ENCODE results near the gene ERO1A. TPM values are rescaled to one million over a fixed set of nuclear protein-coding genes. Genes with fewer than 3 reads are reported as not detected.
A peak's percentile ranks its signal among the peaks of the same experiment; 100 is the strongest.

Gene ERO1A
- total RNA-seq, 1 donor from 2014 or later, result 47.8 TPM

GRCh38 chr14:52701223-52701622 is 5.9 kb upstream of the ERO1A start:
- no peak for DNase-seq (ENCODE audit: low read depth)

GRCh38 chr14:52700701-52701172 is 5.4 kb upstream of the ERO1A start:
- DNase-seq (ENCODE audit: low read depth), result no peak

GRCh38 chr14:52694761-52695480 is 437 bp downstream of the ERO1A start:
- DNase-seq (ENCODE audit: low read depth), result peak; percentile 32

- no peak for DNase-seq (ENCODE audit: low read depth)
These were observed 1.8 kb downstream of the ERO1A start for GRCh38 chr14:52693532-52693931.

- no peak for DNase-seq (ENCODE audit: low read depth)
These were observed 2.3 kb downstream of the ERO1A start for GRCh38 chr14:52693036-52693435.

- no peak for DNase-seq (ENCODE audit: low read depth)
These were observed 3.0 kb downstream of the ERO1A start for GRCh38 chr14:52692248-52692962.

- DNase-seq (ENCODE audit: low read depth), result no peak
These were observed 4.2 kb downstream of the ERO1A start for GRCh38 chr14:52690983-52691760.

- DNase-seq (ENCODE audit: low read depth), result no peak
These were observed 9.2 kb downstream of the ERO1A start for GRCh38 chr14:52686176-52686575.

- no peak for DNase-seq (ENCODE audit: low read depth)
These were observed 11.3 kb downstream of the ERO1A start for GRCh38 chr14:52683985-52684520.

- no peak for DNase-seq (ENCODE audit: low read depth)
These were observed 16.8 kb downstream of the ERO1A start for GRCh38 chr14:52678591-52678990.

GRCh38 chr14:52663850-52664249 is 31.5 kb downstream of the ERO1A start:
- DNase-seq (ENCODE audit: low read depth), result no peak

GRCh38 chr14:52661314-52661713 is 34.0 kb downstream of the ERO1A start:
- no peak for DNase-seq (ENCODE audit: low read depth)

- DNase-seq (ENCODE audit: low read depth), result no peak
These were observed 34.5 kb downstream of the ERO1A start for GRCh38 chr14:52660832-52661231.

- DNase-seq (ENCODE audit: low read depth), result no peak
These were observed 35.0 kb downstream of the ERO1A start for GRCh38 chr14:52660325-52660724.

GRCh38 chr14:52656905-52657304 is 38.5 kb downstream of the ERO1A start:
- no peak for DNase-seq (ENCODE audit: low read depth)

- peak; percentile 83 for DNase-seq (ENCODE audit: low read depth)
These were observed 44.6 kb downstream of the ERO1A start for GRCh38 chr14:52650774-52651173.

- DNase-seq (ENCODE audit: low read depth), result no peak
These were observed 45.8 kb downstream of the ERO1A start for GRCh38 chr14:52649511-52649910.

- DNase-seq (ENCODE audit: low read depth), result no peak
These were observed 53.6 kb downstream of the ERO1A start for GRCh38 chr14:52641745-52642144.

GRCh38 chr14:52640137-52640536 is 55.2 kb downstream of the ERO1A start:
- no peak for DNase-seq (ENCODE audit: low read depth)

GRCh38 chr14:52619687-52620086 is 75.7 kb downstream of the ERO1A start:
- no peak for DNase-seq (ENCODE audit: low read depth)

GRCh38 chr14:52618602-52619001 is 76.8 kb downstream of the ERO1A start:
- no peak for DNase-seq (ENCODE audit: low read depth)

GRCh38 chr14:52610187-52610586 is 85.2 kb downstream of the ERO1A start:
- no peak for DNase-seq (ENCODE audit: low read depth)
